GM21367 (cell line): ENCODE measurements around the gene OR11H6.
"Not testable (repeated sequence)": the region's sequence is repeated elsewhere in the genome, so short reads cannot be mapped to it uniquely, and the experiment has no call there.

Source experiments
- ATAC-seq: cut with Tn5 transposase; IDR thresholded peaks from one replicate; pipeline ENCODE4 v1.9.1; 2021; ENCODE audit not compliant: unreplicated experiment

Gene OR11H6

DNA sequence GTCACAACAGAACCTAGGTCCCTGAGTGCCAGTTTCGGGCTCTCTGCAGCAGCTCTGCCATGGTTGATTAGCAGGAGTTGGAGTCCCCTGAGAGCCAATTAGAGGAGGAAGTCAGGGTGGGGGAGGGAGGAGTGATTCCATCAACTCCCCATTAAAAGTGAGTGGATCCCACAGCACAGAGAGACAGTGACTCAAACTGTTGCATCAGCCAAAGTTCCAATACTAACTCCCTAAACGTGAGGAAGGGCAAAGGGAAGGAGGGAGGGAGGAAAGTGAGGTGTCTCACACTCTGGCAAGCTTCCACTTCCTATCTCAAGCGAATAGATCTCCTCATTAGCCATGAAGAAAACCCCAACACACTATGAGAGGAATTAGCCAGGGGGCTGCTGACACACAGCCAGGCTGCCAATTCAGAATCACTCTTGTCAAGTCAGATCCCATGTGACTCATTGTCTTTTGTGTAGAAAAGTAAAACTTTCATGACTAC, 39.2 kb downstream of the OR11H6 start:
- ATAC-seq, result no peak

GRCh38 chr14:20264361-20264760, 40.9 kb downstream of the OR11H6 start:
- not testable (repeated sequence) for ATAC-seq

DNA sequence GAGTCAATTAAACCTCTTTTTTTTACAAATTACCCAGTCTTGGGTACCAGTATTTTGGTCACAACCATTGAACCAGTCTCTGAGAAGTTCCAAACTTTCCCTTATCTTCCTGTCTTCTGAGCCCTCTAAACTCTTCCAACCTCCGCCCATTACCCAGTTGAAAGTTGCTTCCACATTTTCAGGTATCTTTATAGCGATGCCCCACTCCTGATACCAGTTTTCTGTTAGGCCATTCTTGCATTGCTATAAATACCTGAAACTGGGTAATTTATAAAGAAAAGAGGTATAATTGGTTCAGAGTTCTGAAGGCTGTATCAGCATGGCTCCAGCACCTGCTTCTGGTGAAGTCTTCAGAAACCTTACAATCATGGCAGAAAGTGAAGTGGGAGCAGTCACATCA, 50.6 kb downstream of the OR11H6 start:
- no peak for ATAC-seq
